Activated CD8-positive, alpha-beta memory T cell treated with anti-CD3 and anti-CD28 coated beads for 4 hours (primary cell): ENCODE data around the gene NTRK1.

Experiments
- DNase-seq, 2 donors: peaks; one replicate each; pipeline ENCODE4 v3.0.0-alpha.2; 2020; ENCODE audit warnings: low read depth in 2 of 2

Gene NTRK1

GRCh38 chr1:156860628-156861423, at the start of gene NTRK1:
Gene NTRK1, plus strand, starts transcription at chr1:156860865. Its CDS starts 70 bp downstream, at chr1:156860935.
- DNase-seq = peak; percentile 18 to 41

- no peak for DNase-seq
Observed at GRCh38 chr1:156811168-156811567, 49.5 kb upstream of the NTRK1 start.

- no peak for DNase-seq
Observed at GRCh38 chr1:156812293-156812990, 48.2 kb upstream of the NTRK1 start.

- no peak for DNase-seq
Observed at GRCh38 chr1:156813298-156813697, 47.4 kb upstream of the NTRK1 start.

- DNase-seq = peak; percentile 49 to 64
Observed at GRCh38 chr1:156813750-156814570, 46.7 kb upstream of the NTRK1 start.

GRCh38 chr1:156814571-156815260, 45.9 kb upstream of the NTRK1 start:
- no peak for DNase-seq

- DNase-seq = no peak
Observed at GRCh38 chr1:156815307-156815826, 45.3 kb upstream of the NTRK1 start.

- no peak for DNase-seq
Observed at GRCh38 chr1:156815961-156816422, 44.7 kb upstream of the NTRK1 start.

GRCh38 chr1:156816561-156817328, 43.9 kb upstream of the NTRK1 start, which contains the start of gene SH2D2A:
Gene SH2D2A, minus strand, starts transcription at chr1:156816848. Its CDS starts 140 bp downstream, at chr1:156816708.
- DNase-seq = peak; percentile 91 to 96

GRCh38 chr1:156821801-156822200, 38.9 kb upstream of the NTRK1 start:
- peak in 1 of 2 donors; percentile 54 for DNase-seq

- no peak for DNase-seq
Observed at GRCh38 chr1:156822680-156823079, 38.0 kb upstream of the NTRK1 start.

- no peak for DNase-seq
Observed at GRCh38 chr1:156823210-156823790, 37.4 kb upstream of the NTRK1 start.

- no peak for DNase-seq
Observed at GRCh38 chr1:156826630-156827029, 34.0 kb upstream of the NTRK1 start.

- no peak for DNase-seq
Observed at GRCh38 chr1:156828400-156829124, 32.1 kb upstream of the NTRK1 start.

GRCh38 chr1:156832434-156832833, 28.2 kb upstream of the NTRK1 start:
- no peak for DNase-seq

GRCh38 chr1:156833603-156834002, 27.1 kb upstream of the NTRK1 start:
- DNase-seq = no peak

- no peak for DNase-seq
Observed at GRCh38 chr1:156834322-156834721, 26.3 kb upstream of the NTRK1 start.

- DNase-seq = no peak
Observed at GRCh38 chr1:156836041-156836654, 24.5 kb upstream of the NTRK1 start.

- DNase-seq = no peak
Observed at GRCh38 chr1:156836892-156837291, 23.8 kb upstream of the NTRK1 start.
